GM21360 (cell line): ENCODE data around the gene DENND2D.

Experiments used
- ATAC-seq: cut with Tn5 transposase; IDR thresholded peaks from one replicate; pipeline ENCODE4 v1.9.1; 2021; ENCODE audit warnings: mild to moderate bottlenecking, moderate library complexity; ENCODE audit not compliant: unreplicated experiment

The DENND2D gene

GRCh38 chr1:111183308-111184069, 17.0 kb downstream of the DENND2D start:
- no peak for ATAC-seq

GRCh38 chr1:111182052-111182451, 18.4 kb downstream of the DENND2D start:
- ATAC-seq: no peak

- ATAC-seq: no peak
Observed at GRCh38 chr1:111179968-111180533, 20.4 kb downstream of the DENND2D start.

- no peak for ATAC-seq
Observed at GRCh38 chr1:111176678-111177077, 23.8 kb downstream of the DENND2D start.

- no peak for ATAC-seq
Observed at GRCh38 chr1:111175349-111175748, 25.1 kb downstream of the DENND2D start.

- ATAC-seq: no peak
Observed at GRCh38 chr1:111174070-111174469, 26.4 kb downstream of the DENND2D start.

- no peak for ATAC-seq
Observed at GRCh38 chr1:111172463-111172862, 28.0 kb downstream of the DENND2D start.

- no peak for ATAC-seq
Observed at GRCh38 chr1:111164151-111164550, 36.3 kb downstream of the DENND2D start.

- ATAC-seq: no peak
Observed at GRCh38 chr1:111163363-111163762, 37.1 kb downstream of the DENND2D start.

GRCh38 chr1:111162488-111162880, 38.0 kb downstream of the DENND2D start:
- ATAC-seq: no peak

GRCh38 chr1:111161843-111162487, 38.5 kb downstream of the DENND2D start:
- no peak for ATAC-seq

GRCh38 chr1:111157431-111157830, 43.0 kb downstream of the DENND2D start:
- ATAC-seq: no peak

GRCh38 chr1:111154021-111154999, 46.1 kb downstream of the DENND2D start:
- no peak for ATAC-seq

GRCh38 chr1:111151838-111152237, 48.6 kb downstream of the DENND2D start:
- no peak for ATAC-seq

GRCh38 chr1:111148376-111148881, 52.0 kb downstream of the DENND2D start:
- peak; percentile 51 for ATAC-seq

- no peak for ATAC-seq
Observed at GRCh38 chr1:111147948-111148347, 52.5 kb downstream of the DENND2D start.

- no peak for ATAC-seq
Observed at GRCh38 chr1:111145963-111146768, 54.3 kb downstream of the DENND2D start.

- no peak for ATAC-seq
Observed at GRCh38 chr1:111145542-111145941, 54.9 kb downstream of the DENND2D start.

GRCh38 chr1:111142356-111142975, 58.0 kb downstream of the DENND2D start:
- ATAC-seq: no peak
